ENCODE measurements around the gene TRMT13.

TRMT13 gene

DNA sequence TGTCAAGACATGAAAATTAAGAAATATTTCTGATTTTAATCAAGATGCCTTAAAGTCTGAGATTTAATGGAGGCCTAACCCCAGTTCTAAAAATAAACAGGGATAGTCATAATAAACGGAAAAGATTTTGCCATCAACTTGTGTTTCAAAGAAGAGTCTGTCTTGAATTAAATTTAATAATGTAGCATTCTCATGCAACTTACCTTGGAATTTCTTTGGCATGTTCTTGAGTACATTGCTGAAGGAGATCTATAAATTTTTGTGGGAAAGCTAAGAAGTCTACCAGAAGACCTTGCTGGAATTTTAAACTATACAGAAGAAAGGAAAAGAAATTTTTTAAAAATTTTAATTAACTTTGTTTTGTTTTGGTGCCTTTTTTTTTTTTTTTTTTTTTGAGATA lies 10.8 kb upstream of the TRMT13 start:
- no peak overlapping the region for H3K4me3 ChIP-seq (ENCODE audit: low read depth, low read length, poor library complexity, severe bottlenecking)
- peaks cover 65% of the 10 kb centered on the region for H3K36me3 ChIP-seq (ENCODE audit: insufficient read depth, low read length)
- no peaks in the 10 kb centered on the region for H3K4me1 ChIP-seq (ENCODE audit: insufficient read depth, low read length, severe bottlenecking)
- TF ChIP-seq EZH2 (IDR thresholded peaks at IDR 0.05; ENCODE audit: borderline replicate concordance, low read length), result no peak
- TF ChIP-seq CTCF (IDR thresholded peaks at IDR 0.05; ENCODE audit: low read length), result no peak
- H2AFZ ChIP-seq (ENCODE audit: low read length), result no peak overlapping the region
- no peak overlapping the region for H3K4me2 ChIP-seq (ENCODE audit: low read length)
- H3F3A ChIP-seq (ENCODE audit: insufficient read depth, low read length), result no peaks in the 10 kb centered on the region
- H3K79me2 ChIP-seq (ENCODE audit: insufficient read depth, low read length), result peaks cover 12% of the 10 kb centered on the region
- H3K9me2 ChIP-seq (ENCODE audit: low read depth, low read length), result no peaks in the 10 kb centered on the region
- no peaks in the 10 kb centered on the region for H3K9me3 ChIP-seq (ENCODE audit: low read length)
- no peak overlapping the region for H3K27ac ChIP-seq (ENCODE audit: low read depth, low read length, poor library complexity, severe bottlenecking)
- H3K27me3 ChIP-seq (ENCODE audit: insufficient read depth, low read length), result no peaks in the 10 kb centered on the region
- H4K20me1 ChIP-seq (ENCODE audit: insufficient read depth, low read length), result no peaks in the 10 kb centered on the region
- no peak overlapping the region for H3K9ac ChIP-seq (ENCODE audit: low read length)

DNA sequence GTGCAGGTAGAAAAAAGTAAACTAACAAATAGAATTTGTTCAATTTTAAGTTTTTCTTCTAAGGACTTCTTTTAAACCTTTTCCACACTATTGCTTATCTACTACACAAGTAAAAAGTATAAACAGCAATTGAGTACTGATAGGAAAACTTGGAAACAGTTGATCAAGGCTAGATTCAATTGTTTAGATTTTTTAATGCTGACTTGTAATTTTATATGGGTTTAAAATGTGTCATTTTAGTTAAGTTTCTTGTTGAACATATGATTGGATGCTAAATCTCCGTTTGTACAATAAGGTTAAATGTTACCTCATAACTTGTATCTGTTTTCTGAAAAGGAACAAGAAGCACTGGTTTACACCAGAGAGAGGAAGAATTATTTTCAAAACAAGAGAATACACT lies 5.7 kb upstream of the TRMT13 start:
- H4K20me1 ChIP-seq (ENCODE audit: insufficient read depth, low read length), result no peaks in the 10 kb centered on the region
- no peaks in the 10 kb centered on the region for H3K27me3 ChIP-seq (ENCODE audit: insufficient read depth, low read length)
- no peaks in the 10 kb centered on the region for H3K9me3 ChIP-seq (ENCODE audit: low read length)
- H3K27ac ChIP-seq (ENCODE audit: low read depth, low read length, poor library complexity, severe bottlenecking), result no peak overlapping the region
- TF ChIP-seq CTCF (IDR thresholded peaks at IDR 0.05; ENCODE audit: low read length), result no peak
- TF ChIP-seq EZH2 (IDR thresholded peaks at IDR 0.05; ENCODE audit: borderline replicate concordance, low read length), result no peak
- H3F3A ChIP-seq (ENCODE audit: insufficient read depth, low read length), result no peaks in the 10 kb centered on the region
- no peak overlapping the region for H3K9ac ChIP-seq (ENCODE audit: low read length)
- H3K9me2 ChIP-seq (ENCODE audit: low read depth, low read length), result no peaks in the 10 kb centered on the region
- peaks cover 25% of the 10 kb centered on the region; the same call in 1 of the 2 replicates for H3K36me3 ChIP-seq (ENCODE audit: insufficient read depth, low read length)
- H3K4me2 ChIP-seq (ENCODE audit: low read length), result no peak overlapping the region
- H3K4me1 ChIP-seq (ENCODE audit: insufficient read depth, low read length, severe bottlenecking), result peaks cover 25% of the 10 kb centered on the region
- peaks cover 59% of the 10 kb centered on the region for H3K79me2 ChIP-seq (ENCODE audit: insufficient read depth, low read length)
- H2AFZ ChIP-seq (ENCODE audit: low read length), result no peak overlapping the region
- H3K4me3 ChIP-seq (ENCODE audit: low read depth, low read length, poor library complexity, severe bottlenecking), result no peak overlapping the region

GRCh38 chr1:100130552-100131077 lies 2.3 kb upstream of the TRMT13 start:
- TF ChIP-seq EZH2 (IDR thresholded peaks at IDR 0.05; ENCODE audit: borderline replicate concordance, low read length), result no peak
- no peak for TF ChIP-seq CTCF (IDR thresholded peaks at IDR 0.05; ENCODE audit: low read length)
- Histone ChIP-seq H3K9ac (ENCODE audit: low read length) (no peak overlapping the region), H3F3A (ENCODE audit: insufficient read depth, low read length) (no peaks in the 10 kb centered on the region), H3K9me2 (ENCODE audit: low read depth, low read length) (no peaks in the 10 kb centered on the region), H3K4me3 (ENCODE audit: low read depth, low read length, poor library complexity, severe bottlenecking) (no peak overlapping the region), H3K9me3 (ENCODE audit: low read length) (no peaks in the 10 kb centered on the region), H4K20me1 (ENCODE audit: insufficient read depth, low read length) (no peaks in the 10 kb centered on the region), H3K4me2 (ENCODE audit: low read length) (peak overlapping the region; percentile 95; the same call in 1 of the 2 replicates), H3K27ac (ENCODE audit: low read depth, low read length, poor library complexity, severe bottlenecking) (no peak overlapping the region), H3K79me2 (ENCODE audit: insufficient read depth, low read length) (peaks cover 87% of the 10 kb centered on the region), H2AFZ (ENCODE audit: low read length) (no peak overlapping the region), H3K27me3 (ENCODE audit: insufficient read depth, low read length) (no peaks in the 10 kb centered on the region), H3K36me3 (ENCODE audit: insufficient read depth, low read length) (peaks cover 7% of the 10 kb centered on the region; the same call in 1 of the 2 replicates), H3K4me1 (ENCODE audit: insufficient read depth, low read length, severe bottlenecking) (peaks cover 42% of the 10 kb centered on the region)

All from OCI-LY1 (cell line).